ENCODE results near the gene IFI27. TPM values are rescaled to one million over a fixed set of nuclear protein-coding genes. Genes with fewer than 3 reads are reported as not detected.

The IFI27 gene
- total and polyA plus RNA-seq, 2 donors (not counting 1 experiment from before 2014, with no cell fraction given), result 0.15 to 0.81 TPM

DNA sequence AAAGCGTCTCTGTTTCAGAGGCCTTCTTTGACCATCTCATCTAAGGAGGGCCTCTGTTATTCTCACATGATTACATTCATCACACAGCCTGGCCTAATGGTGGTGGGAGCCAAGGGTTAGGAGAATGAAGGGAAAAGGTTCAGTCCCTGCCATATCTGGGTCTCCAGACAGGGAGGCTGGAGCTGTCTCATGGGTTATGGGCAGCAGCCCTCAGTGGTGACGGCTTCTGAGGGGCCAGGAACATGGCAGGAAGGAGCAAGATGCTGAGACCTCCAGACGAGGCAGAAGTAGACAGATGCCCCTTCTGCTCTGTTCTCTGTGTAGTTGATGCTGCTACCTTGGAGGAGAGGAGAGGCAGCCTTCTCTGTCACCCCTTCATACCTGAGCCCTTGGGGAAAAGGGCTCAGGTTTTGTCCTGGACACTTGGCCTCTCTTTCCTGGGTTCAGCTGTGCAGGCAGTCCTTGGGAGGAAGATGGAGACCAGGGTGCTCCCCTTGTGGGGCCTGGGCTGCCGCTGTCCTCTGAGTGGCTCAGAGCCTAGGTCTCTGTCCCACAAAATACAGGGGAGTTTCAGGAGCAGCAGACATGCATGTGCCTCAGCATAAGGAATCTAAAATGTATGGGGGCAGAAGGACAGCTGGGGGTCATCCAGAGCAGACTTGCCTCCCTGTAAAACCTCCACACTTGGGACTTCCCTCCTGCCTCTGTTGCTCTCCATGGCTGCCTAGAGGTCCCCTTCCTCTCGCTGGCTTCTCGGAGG is 15.3 kb downstream of the IFI27 start:
- no peak overlapping the region for H3K9ac ChIP-seq (ENCODE audit: low read length)
- no peak for TF ChIP-seq EZH2 (IDR thresholded peaks at IDR 0.05; ENCODE audit: borderline replicate concordance, insufficient read depth, low read depth, low read length, poor library complexity, severe bottlenecking)
- TF ChIP-seq CTCF (IDR thresholded peaks at IDR 0.05), result no peak
- H3K9me3 Mint-ChIP-seq (ENCODE audit: insufficient read depth), result peaks cover under 1% of the 10 kb centered on the region
- no peak overlapping the region for H3K4me2 ChIP-seq (replicated peaks; ENCODE audit: low read depth, low read length, poor library complexity, severe bottlenecking)
- H3K27me3 Mint-ChIP-seq, result peaks cover 12% of the 10 kb centered on the region
- no peak overlapping the region for H3K4me3 ChIP-seq (ENCODE audit: control extremely low read depth in 1 of 5, extremely low read depth in 1 of 5, insufficient read depth in 1 of 5, low read depth in 2 of 5, low read length in 4 of 5)
- no peak overlapping the region for H2AFZ ChIP-seq (ENCODE audit: insufficient read depth, low read depth, low read length, poor library complexity, severe bottlenecking)
- peaks cover 0 to 7% (median 0%) of the 10 kb centered on the region in 3 donors for H3K9me3 ChIP-seq (ENCODE audit: control extremely low read depth in 1 of 3, control insufficient read depth in 2 of 3, insufficient read depth in 1 of 3, low read length in 2 of 3)
- H3K27me3 ChIP-seq (replicated peaks in 1 of 4; ENCODE audit: control extremely low read depth in 1 of 4, control insufficient read depth in 3 of 4, insufficient read depth in 4 of 4, low read length in 3 of 4), result no peaks in the 10 kb centered on the region
- WGBS (ENCODE audit: insufficient coverage), result 85% methylated on average over 5 of the region's 6 CpGs
- no peaks in the 10 kb centered on the region for H3K79me2 ChIP-seq (ENCODE audit: control insufficient read depth, insufficient read depth, low read length)
- intact Hi-C loops (cut with micrococcal nuclease), result no loop called here
- peaks cover 0 to 3% of the 10 kb centered on the region in 2 experiments for H3K36me3 ChIP-seq (replicated peaks in 1 of 2; ENCODE audit: control extremely low read depth in 1 of 2, control insufficient read depth in 1 of 2, extremely low read depth in 1 of 2, insufficient read depth in 2 of 2, low read length in 1 of 2)
- CTCF ChIA-PET, result interaction anchor here (0.7 to 1.2 kb wide), 2 partner anchors 11 to 89 kb away, joined by 3 read pairs; no protein-coding TSS in a partner anchor
- no peak overlapping the region for H3K27ac Mint-ChIP-seq
- DNase-seq, result no peak
- H3K27ac ChIP-seq (ENCODE audit: low read length in 2 of 2), result no peak overlapping the region
- H3K4me3 Mint-ChIP-seq, result no peak overlapping the region
- H3K4me1 Mint-ChIP-seq, result peaks cover 14% of the 10 kb centered on the region
- POLR2A ChIA-PET, result no interaction called here
- peaks cover 12 to 18% of the 10 kb centered on the region in 2 donors for H3K4me1 ChIP-seq (ENCODE audit: control insufficient read depth in 2 of 2, insufficient read depth in 2 of 2, low read length in 2 of 2)
- ATAC-seq (ENCODE audit: low read depth), result no peak
- no peaks in the 10 kb centered on the region for H4K20me1 ChIP-seq (ENCODE audit: control insufficient read depth, insufficient read depth, low read length, poor library complexity, severe bottlenecking)

GRCh38 chr14:94126419-94126677 is 15.8 kb downstream of the IFI27 start:
- Histone ChIP-seq H3K27me3 (replicated peaks in 1 of 4; ENCODE audit: control extremely low read depth in 1 of 4, control insufficient read depth in 3 of 4, insufficient read depth in 4 of 4, low read length in 3 of 4) (no peaks in the 10 kb centered on the region), H2AFZ (ENCODE audit: insufficient read depth, low read depth, low read length, poor library complexity, severe bottlenecking) (no peak overlapping the region), H3K4me1 (ENCODE audit: control insufficient read depth in 2 of 2, insufficient read depth in 2 of 2, low read length in 2 of 2) (peaks cover 12 to 18% of the 10 kb centered on the region in 2 donors), H3K79me2 (ENCODE audit: control insufficient read depth, insufficient read depth, low read length) (no peaks in the 10 kb centered on the region), H3K9ac (ENCODE audit: low read length) (no peak overlapping the region), H3K9me3 (ENCODE audit: control extremely low read depth in 1 of 3, control insufficient read depth in 2 of 3, insufficient read depth in 1 of 3, low read length in 2 of 3) (peaks cover 0 to 6% (median 0%) of the 10 kb centered on the region in 3 donors), H3K4me3 (ENCODE audit: control extremely low read depth in 1 of 5, extremely low read depth in 1 of 5, insufficient read depth in 1 of 5, low read depth in 2 of 5, low read length in 4 of 5) (no peak overlapping the region), H3K27ac (ENCODE audit: low read length in 2 of 2) (no peak overlapping the region), H3K36me3 (replicated peaks in 1 of 2; ENCODE audit: control extremely low read depth in 1 of 2, control insufficient read depth in 1 of 2, extremely low read depth in 1 of 2, insufficient read depth in 2 of 2, low read length in 1 of 2) (peaks cover 0 to 3% of the 10 kb centered on the region in 2 experiments), H3K4me2 (replicated peaks; ENCODE audit: low read depth, low read length, poor library complexity, severe bottlenecking) (no peak overlapping the region), H4K20me1 (ENCODE audit: control insufficient read depth, insufficient read depth, low read length, poor library complexity, severe bottlenecking) (no peaks in the 10 kb centered on the region)
- ChIA-PET CTCF (no interaction called here), POLR2A (no interaction called here)
- intact Hi-C loops (cut with micrococcal nuclease), result no loop called here
- H3K4me1 Mint-ChIP-seq, result peaks cover 14% of the 10 kb centered on the region
- no peaks in the 10 kb centered on the region for H3K9me3 Mint-ChIP-seq (ENCODE audit: insufficient read depth)
- no peak overlapping the region for H3K27ac Mint-ChIP-seq
- DNase-seq, result no peak
- peaks cover 7% of the 10 kb centered on the region for H3K27me3 Mint-ChIP-seq
- H3K4me3 Mint-ChIP-seq, result no peak overlapping the region
- TF ChIP-seq EZH2 (IDR thresholded peaks at IDR 0.05; ENCODE audit: borderline replicate concordance, insufficient read depth, low read depth, low read length, poor library complexity, severe bottlenecking) (no peak), CTCF (IDR thresholded peaks at IDR 0.05) (no peak)
- 83% methylated on average over 1 of the region's 1 CpG for WGBS (ENCODE audit: insufficient coverage)
- no peak for ATAC-seq (ENCODE audit: low read depth)

All from B cell (primary cell).